Measurements from ENCODE around the gene MC3R.
"Not testable (repeated sequence)": the region's sequence is repeated elsewhere in the genome, so short reads cannot be mapped to it uniquely, and the experiment has no call there.

MC3R gene

DNA sequence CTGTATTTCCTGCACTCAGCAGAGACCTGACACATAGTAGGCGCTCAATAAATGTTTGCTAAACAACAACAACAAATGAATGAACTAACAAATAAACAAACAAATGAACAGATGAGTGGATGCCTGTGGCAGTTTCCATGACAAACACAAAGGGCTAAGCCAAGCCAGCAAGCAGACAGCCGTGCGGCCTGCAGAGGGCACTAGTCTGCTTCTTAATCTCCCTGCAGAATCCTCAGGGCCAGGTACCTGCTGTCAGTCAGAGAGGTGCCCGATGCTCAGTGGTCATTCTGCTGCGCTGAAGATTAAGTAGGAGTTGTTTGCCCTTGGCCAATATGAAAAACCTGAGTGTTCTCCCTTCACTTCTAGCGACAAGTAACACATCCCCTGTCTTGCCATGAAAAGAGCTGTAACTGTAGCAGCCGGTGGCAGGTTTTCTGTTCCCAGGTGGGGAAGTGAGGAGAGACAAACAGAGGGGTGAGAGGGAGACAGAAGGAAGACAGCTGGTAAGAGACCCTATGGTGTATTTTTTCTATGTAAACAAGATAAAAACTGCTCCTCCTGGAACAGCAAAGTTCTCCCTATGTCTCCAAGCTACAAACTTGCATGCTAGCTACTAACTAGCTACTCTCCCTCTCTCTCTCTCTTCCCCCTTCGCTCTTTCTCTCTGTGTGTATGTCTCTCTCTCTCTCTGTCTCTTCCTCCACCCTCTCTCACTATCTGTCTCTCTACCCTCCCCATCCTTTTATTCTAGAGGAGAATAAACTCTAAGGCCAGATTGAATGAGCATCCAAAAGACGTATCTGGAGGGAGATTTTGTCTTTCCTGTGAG, at the start of gene MC3R:
Gene MC3R, plus strand, starts transcription at position 779 of the 829 bp plus-strand sequence. CDS start 112 bp downstream, outside the sequence.
- no peak for FAIRE-seq

DNA sequence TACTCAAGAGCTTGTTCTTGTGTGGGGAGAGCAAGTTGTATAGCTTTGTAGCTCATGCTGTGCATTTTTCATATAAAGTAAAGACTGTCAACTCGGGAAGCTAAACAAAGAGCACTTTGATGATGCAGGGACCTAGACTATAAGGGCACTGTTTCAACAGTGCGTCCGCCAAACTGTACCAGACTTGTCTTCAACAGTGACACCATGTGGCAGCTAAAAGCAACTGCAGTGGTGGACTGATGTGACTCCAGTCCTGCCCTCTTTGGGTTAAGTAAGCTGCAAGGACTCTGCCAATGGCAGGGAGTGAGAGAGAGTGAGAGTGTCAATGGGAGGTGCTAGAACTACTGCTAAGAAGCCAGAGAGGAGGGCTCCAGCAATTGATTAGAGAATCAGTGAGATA, 48.1 kb upstream of the MC3R start:
- FAIRE-seq = no peak

DNA sequence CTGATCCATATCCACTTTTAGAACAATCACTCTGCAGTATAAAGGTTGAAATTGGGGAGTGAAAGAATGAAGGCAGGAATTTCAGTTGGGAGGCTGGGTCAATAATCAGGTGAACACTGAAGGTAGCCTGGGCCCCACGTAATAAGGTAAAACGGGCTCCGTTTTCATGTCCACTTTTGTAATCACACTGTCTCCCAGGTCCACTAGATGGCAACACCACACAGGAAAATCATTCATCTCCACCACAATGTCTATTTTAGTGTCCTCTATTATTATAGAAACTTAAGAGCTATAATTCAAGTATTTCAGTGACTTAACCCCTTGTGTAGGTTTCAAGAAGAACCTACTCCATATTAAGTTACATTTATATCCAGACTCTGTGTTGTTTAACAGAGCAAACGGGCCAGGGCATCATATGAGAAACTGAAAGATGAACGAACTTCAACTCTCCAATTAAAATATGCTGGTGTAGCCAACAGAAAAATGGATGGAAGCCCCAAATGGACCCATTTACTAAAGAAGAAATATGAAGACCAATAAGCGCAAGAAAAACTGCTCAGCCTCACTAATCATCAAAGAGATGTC, 45.9 kb upstream of the MC3R start:
- FAIRE-seq = no peak

DNA sequence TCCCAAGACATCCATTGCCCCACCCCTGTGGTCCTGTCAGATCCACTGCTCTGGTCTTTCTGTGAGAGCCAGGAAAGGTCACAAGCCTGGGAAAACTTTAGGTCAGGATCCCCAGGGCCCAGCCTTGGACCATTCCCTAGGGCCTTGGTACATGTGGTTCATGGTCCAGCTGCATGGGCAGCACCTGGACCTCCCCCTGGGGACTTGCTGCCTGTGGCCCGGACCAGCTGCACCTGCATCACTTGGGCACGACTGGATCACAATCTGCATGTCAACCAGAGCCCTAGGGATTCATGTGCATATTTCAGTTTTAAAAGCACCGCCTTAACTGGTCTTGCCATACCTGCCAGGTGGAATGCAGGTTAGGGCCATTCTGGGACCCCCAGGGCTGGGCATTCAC, 44.3 kb upstream of the MC3R start:
- FAIRE-seq = no peak

DNA sequence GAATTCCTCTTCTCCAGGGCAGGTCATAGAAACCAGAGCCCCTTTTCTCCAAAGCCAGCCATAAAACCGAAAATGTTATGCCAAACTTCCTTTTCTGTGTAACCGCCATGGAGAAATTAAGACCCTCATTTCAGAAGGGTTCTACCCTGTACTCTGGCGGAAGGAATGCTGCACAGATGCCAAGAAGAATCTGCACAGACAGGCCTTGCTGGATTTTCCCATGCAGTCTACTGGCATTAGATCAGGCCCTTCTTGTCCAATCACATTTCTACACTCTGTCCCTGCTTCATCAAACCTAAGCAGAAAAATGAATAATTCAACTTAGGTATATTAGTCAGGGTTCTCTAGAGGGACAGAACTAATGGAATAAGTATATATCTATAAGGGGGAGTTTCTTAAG, 43.2 kb upstream of the MC3R start:
- FAIRE-seq = no peak

DNA sequence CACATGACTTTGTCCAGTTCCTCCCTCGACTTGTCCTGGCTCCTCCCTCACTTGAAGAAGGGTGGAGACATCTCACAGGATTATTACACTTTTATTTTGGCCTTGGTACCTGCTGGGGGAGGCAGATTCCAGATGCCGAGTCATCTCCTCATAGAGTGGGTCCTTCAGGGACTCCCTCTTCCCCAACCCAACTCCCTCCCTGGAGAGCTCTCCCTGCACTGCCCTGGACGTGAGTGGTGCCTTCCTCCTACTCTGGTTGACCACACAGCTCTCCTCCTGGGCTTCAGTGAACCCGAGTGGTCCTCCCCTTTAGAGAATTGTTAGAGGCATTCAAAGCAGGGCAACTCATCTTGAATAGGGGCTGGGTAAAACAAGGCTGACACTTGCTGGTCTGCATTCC, 40.9 kb upstream of the MC3R start:
- no peak for FAIRE-seq

DNA sequence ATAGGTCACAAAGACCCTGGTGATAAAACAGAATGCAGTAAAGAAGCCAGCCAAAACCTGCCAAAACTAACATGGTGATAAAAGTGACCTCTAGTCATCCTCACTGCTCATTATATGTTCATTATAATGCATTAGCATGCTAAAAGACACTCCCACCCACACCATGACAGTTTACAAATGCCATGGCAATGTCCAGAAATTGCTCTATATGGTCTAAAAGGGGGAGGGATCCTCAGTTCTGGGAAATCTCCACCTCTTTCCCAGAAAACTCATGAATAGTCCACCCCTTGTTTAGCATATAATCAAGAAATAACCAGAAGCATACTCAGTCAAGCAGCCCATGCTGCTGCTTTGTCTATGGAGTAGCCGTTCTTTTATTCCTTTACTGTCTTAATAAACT, 40.4 kb upstream of the MC3R start:
- FAIRE-seq = no peak

DNA sequence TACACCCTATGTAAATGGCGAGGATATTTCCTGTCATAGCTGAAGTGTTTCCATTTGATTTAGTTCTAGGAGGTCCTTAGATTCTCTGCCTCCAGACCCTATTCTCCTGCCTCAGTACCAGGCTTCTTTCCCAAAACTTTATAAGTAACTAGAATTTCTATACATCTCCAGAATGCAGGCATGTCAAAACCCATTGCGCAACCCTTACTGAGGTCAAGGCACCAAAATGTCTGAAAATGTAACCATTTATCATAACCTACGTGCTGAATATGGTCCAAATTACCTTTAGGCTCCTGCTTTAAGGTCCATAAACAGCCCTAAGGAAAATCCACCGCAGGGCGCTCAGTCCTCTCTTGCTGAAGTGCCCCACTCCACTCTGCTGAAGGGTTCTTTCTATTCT, 37.5 kb upstream of the MC3R start:
- no peak for FAIRE-seq

DNA sequence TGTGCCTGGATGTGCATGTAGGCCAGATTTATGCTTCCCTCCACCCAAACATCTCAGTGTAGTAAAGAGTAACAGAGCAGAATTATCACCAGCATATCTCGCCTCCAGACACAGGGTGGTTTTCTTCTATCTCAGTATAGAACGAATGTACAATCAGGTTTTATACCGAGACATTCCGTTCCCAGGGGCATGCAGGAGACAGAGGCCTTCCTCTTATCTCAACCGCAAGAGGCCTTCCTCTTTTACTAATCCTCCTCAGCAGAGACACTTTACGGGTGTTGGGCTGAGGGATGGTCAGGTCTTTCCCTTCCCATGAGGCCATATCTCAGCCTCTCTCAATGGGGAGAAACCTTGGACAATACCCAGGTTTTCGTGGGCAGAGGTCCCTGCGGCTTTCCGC, 36.4 kb upstream of the MC3R start:
- no peak for FAIRE-seq

DNA sequence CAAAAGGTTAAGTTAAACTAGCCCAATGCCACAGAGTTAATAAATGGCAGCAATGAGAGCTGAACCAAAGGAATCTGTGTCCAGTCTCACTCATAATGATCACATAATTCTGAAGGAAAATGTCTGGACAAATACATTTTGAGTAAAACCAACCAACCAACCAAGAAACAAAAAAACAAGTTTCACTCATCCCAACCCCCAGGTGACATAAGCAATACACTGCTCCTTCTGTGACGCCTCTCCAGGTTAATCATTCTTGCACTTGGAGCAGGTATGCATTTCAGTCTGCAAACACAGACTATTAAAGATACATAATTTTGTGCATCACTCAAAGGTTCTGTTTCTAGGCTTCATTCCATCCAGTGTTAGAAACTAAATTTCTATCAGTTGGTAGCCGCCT, 35.2 kb upstream of the MC3R start:
- FAIRE-seq = no peak

DNA sequence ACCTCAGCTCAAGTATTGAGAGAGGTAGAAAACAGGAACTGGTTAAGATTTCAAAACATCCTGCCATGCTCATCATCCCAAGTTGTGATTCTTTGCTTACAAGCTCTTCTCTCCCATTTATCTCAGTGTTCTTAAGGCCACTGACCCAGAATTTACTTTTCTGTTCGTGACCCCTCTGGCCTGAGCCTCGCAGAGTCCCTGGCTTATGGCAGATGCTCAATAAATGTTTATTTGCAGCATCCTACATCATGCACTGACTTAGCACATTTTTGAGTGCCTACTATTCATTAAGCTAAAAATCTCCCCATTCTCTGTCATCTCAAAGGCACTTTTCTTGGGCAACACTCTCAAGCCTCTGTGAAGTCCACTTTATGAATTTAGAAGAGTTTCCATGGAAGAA, 33.4 kb upstream of the MC3R start:
- no peak for FAIRE-seq

DNA sequence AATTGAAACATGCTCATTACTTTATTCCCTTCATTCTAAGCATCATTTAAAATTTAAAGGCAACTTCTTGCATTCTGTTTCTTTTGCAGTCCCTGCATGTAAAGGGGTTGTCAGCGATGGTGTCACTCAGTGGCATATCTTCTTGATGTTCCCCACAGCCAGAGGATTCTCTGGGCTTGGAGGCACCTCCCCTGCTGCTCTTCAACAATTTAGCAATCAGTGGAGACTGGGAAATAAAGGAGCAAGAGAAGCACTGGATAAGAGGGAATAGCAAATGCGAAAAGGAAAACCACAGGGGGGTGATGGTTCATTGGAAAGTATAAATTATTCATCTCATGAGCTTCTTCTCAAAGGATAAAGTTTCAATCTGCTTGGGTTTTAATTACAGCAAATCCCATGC, 30.7 kb upstream of the MC3R start:
- no peak for FAIRE-seq

DNA sequence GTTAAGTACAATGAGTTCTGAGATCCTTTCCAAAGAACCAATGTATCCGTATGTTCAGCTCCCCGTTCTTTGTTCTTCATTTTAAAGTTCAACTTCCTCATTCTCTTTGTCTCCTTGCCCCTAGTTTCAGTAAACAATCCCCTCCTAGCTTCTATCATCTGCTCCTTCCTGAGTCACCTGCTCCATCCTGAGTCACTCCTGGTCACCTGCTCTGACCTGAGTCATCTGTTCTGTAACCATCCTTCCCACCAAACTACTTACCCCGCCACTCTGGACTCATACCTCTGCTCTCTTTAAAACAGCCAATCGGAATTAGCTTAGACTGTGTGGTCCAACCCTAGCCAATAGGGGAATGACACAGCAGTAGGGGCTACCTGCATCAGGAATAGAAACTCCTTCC, 27.3 kb upstream of the MC3R start:
- FAIRE-seq = not testable (repeated sequence)

DNA sequence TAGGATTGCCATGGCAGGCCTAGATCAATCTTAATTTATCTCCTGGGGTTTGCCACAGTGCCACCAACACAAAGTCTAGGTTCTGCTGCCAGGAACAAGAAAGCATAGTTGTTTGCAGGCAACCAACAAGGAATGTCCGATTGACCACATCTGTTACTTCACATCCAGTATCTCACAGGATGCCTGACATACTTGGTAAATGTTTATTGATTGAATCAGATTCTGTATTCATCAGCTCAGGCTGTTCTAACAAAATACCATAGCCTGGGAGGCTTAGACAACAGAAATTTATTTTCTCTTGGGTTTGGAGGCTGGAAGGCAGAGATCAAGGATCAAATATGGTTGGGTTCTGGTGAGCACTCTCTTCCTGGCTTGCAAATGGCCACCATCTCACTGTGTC, 26.3 kb upstream of the MC3R start:
- no peak for FAIRE-seq

DNA sequence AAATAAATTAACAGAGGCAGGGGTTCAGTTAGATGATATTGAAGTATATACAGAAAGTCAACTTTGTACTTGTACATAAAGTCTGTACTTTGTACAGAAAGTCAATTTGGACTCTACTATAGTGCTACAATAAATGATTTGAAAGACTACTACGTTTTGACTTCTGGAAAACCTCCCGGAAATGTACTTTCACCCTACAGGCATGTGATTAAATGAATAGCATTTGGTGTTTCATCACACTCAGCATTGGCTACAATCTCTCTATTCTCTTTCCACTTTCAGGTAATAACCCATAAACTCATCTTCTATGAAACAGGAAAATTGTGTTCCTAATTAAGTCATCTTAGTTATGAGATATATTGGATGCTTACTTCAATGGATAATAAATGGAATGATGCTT, 25.6 kb upstream of the MC3R start:
- FAIRE-seq = no peak

DNA sequence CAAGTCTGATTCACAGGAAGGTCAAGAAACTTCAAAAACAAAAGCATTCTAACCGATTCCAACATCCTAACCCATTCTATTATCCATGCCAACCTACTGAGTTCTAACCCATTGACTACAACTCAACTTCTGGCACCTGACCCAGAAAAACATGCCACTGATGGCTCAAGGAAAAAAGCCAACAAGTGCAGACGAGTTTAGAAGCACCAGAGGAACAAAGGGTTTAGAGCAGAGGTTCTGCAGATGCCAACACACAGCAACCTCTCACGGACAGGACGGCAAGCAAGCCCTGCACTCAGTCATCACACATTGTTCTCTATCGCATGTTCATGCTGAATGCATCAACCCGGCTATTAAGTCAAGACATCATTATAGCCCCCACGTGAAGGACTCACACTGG, 25.2 kb upstream of the MC3R start:
- no peak for FAIRE-seq

DNA sequence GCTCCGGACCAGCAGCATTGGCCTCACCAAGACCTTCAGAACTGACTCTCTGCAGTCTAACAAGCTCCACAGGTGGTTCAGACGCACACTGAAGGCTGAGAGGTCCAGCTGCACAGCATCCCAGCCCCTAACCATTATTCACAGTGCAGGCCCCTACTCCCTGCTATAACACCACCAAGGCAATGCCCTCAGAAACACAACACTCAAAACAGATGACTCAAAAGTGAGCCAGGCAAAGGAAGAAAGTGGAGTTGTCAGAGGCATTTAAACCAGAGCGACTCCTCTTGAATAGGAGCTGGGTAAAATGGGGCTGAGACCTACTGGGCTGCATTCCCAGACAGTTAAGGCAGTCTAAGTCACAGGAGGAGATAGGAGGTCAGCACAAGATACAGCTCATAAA, 20.5 kb upstream of the MC3R start:
- no peak for FAIRE-seq

DNA sequence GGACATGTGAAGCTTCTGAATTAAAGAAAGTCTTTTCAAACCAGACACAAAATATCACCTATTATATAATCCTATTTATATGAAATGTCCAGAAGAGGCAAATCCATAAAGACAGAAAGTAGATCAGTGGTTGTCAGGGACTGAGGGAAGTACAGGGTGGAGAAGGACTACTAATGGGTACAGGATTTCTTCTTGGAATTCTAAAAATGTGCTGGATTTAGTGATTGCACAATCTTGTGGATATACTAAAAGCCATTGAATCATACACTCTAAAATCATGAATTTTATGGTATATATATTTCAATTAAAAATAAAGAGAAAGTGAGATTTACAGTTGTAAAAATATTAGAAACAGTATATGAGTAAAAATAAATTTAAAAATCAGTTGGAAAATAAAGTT, 18.7 kb upstream of the MC3R start:
- FAIRE-seq = no peak

DNA sequence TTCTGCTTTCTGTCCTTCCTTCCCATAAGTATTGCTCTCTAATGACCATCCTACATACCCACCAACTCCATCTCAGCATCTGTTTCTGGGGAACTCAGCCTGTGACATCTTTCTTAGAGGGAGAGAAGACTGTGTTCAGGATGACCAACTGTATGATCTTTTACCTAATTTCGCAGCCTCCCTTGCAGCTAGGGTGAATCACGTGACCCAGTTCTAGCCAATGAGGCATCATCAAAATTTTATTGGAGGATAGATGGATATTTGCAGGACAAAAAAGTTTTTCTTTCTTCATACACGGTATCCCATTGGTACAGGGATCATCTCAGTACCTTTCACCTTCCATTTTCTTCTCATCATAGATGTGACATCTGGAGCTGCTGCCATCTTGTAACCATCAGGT, 14.4 kb upstream of the MC3R start:
- FAIRE-seq = no peak

DNA sequence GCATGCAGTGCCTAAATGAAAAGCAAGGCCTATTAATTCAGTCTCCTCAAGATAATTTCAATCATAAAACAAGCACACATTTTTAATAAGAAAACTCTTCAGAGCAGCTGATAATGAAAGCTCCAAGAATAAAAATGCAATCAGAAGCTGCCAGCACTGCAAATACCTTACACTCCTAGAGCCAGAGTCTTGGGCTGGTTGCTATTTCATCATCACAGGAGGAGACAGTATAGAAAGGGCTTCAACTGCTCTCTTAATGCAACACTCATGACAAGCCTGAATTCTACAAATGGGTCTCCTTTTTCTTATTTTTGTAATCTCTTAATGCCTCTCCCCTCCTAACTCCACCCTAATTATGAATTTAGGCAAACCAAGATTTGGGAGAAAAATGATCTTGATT, 11.2 kb upstream of the MC3R start:
- FAIRE-seq = no peak

DNA sequence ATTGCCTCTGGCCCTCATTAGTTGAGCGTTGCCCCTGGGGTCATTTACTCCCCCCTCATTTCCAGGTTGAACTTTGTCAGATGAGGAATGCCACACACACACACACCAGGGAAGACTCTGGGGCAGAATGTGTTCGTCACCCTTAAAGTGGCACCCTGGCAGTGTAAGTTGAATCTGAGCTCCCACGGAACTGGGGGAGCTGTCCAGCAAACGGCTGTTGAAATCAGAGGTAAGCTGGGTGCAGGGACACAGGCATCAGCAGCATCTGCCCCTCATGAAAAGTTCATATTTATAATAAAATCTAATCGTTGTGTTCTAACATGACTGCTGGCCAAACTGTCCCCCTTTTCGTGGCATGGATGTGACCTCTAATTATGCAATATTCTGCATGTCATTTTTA, 4.3 kb upstream of the MC3R start:
- no peak for FAIRE-seq

DNA sequence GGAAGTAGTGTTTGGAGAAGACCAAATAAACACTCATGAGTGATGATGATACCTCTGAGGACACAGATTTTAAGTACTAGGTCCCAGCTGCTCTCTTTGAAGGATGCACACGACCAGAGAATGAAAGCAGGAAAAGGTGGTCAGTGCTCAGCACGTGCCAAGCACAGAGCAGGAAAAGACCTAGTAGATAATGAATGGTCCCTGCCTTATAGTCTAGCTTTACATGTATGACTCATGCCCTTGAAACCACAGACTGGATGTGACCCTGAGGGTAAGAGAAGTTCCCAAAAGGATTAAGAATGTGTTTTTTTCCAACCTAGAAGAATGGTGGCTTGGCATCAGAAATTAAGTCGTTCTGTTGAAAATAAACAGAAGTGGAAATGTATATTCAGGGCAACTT, 2.8 kb upstream of the MC3R start:
- FAIRE-seq = no peak

DNA sequence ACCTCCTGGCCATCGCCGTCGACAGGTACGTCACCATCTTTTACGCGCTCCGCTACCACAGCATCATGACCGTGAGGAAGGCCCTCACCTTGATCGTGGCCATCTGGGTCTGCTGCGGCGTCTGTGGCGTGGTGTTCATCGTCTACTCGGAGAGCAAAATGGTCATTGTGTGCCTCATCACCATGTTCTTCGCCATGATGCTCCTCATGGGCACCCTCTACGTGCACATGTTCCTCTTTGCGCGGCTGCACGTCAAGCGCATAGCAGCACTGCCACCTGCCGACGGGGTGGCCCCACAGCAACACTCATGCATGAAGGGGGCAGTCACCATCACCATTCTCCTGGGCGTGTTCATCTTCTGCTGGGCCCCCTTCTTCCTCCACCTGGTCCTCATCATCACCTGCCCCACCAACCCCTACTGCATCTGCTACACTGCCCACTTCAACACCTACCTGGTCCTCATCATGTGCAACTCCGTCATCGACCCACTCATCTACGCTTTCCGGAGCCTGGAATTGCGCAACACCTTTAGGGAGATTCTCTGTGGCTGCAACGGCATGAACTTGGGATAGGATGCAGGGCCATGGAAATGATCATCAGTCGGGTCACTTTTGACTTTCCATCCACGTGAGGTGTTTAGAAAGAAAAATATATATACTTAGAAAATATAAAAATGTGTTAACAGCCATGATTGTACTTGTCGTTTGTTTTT, 868 bp downstream of the MC3R start:
- FAIRE-seq = no peak

DNA sequence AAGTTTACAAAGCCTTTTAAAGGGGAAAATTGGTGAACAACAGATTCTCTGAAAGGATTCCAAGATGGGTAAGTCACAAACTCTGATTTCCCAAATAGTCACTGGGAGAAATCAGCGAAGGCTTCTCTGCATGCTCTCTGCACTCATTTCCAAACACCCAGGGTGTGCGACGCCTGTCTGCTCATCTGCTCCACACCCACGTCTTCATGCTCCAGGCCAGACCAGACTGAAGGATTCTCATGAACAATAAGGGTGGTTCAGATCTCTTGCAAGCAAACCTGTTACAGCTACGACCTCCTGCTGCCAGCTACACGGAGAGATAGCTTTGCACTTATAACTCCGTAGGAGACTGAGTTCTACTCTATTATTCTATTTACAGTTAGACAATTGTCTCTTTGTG, 1.4 kb downstream of the MC3R start:
- FAIRE-seq = no peak
